GM10266 (cell line): Measurements from ENCODE around the gene TAC3.
"Not testable (repeated sequence)": the region's sequence is repeated elsewhere in the genome, so short reads cannot be mapped to it uniquely, and the experiment has no call there.

Source experiments
- DNase-seq: peaks from one replicate; pipeline ENCODE4 v3.0.0; 2012; ENCODE audit errors: extremely low spot score
- CTCF ChIP-seq: IDR thresholded peaks from 2 replicates; pipeline ENCODE4 v1.5.1; 2012; ENCODE audit warnings: mild to moderate bottlenecking, low read depth; ENCODE audit not compliant: control insufficient read depth, insufficient read depth; ENCODE audit errors: missing control alignments

TAC3 gene

GRCh38 chr12:57025196-57025595 lies 8.9 kb upstream of the TAC3 start:
- DNase-seq: no peak
- no peak for TF ChIP-seq CTCF

GRCh38 chr12:57022324-57022723 lies 6.0 kb upstream of the TAC3 start:
- not testable (repeated sequence) for DNase-seq

GRCh38 chr12:57019983-57020719 lies 3.8 kb upstream of the TAC3 start:
- DNase-seq: no peak

GRCh38 chr12:57018906-57019305 lies 2.6 kb upstream of the TAC3 start:
- no peak for TF ChIP-seq CTCF
- no peak for DNase-seq

More at GRCh38 chr12:57019983-57020719, 3.8 kb upstream of the TAC3 start:
- TF ChIP-seq CTCF: no peak

GRCh38 chr12:57018353-57018752 lies 2.0 kb upstream of the TAC3 start:
- not testable (repeated sequence) for DNase-seq

- DNase-seq: no peak
- TF ChIP-seq CTCF: no peak
These were observed 3.5 kb downstream of the TAC3 start for GRCh38 chr12:57012600-57013465.

GRCh38 chr12:57011438-57012424 lies 4.6 kb downstream of the TAC3 start:
- TF ChIP-seq CTCF: no peak
- DNase-seq: no peak
